HepG2 (cell line): ENCODE results near the gene HDGFL2. TPM values are rescaled to one million over a fixed set of nuclear protein-coding genes. Genes with fewer than 3 reads are reported as not detected.

Source experiments
- ATF7-NPFF ChIP-seq: sonication (generic); formaldehyde crosslinking; IDR thresholded peaks from 2 replicates; pipeline ENCODE4 v1.8.1; 2023; ENCODE audit warnings: mild to moderate bottlenecking, low read depth, missing genetic modification reagents, moderate library complexity
- BCLAF1 ChIP-seq: fragments of 450-650 bp; IDR thresholded peaks from 2 replicates; pipeline ENCODE4 v1.6.1; 2017; ENCODE audit warnings: mild to moderate bottlenecking
- BORCS8-MEF2B ChIP-seq: sonication (generic); formaldehyde crosslinking; IDR thresholded peaks from 2 replicates; pipeline ENCODE4 v1.8.0; 2022; ENCODE audit warnings: mild to moderate bottlenecking, missing genetic modification reagents
- ETV5 ChIP-seq: IDR thresholded peaks from 2 replicates; pipeline ENCODE4 v1.6.1; 2018; ENCODE audit warnings: missing biosample characterization, missing genetic modification reagents, inconsistent platforms, borderline replicate concordance
- GABPB1 ChIP-seq: IDR thresholded peaks from 2 replicates; pipeline ENCODE4 v1.6.1; 2016; ENCODE audit warnings: mild to moderate bottlenecking, missing genetic modification reagents, moderate library complexity, missing compliant biosample characterization
- HNRNPK ChIP-seq: fragments of 200-400 bp; formaldehyde crosslinking; IDR thresholded peaks from 2 replicates; pipeline ENCODE4 v1.6.1; 2018; ENCODE audit warnings: low read length, low read depth, moderate library complexity, mild to moderate bottlenecking; ENCODE audit not compliant: poor library complexity, severe bottlenecking
- HNRNPL ChIP-seq: fragments of 200-400 bp; formaldehyde crosslinking; IDR thresholded peaks from 2 replicates; pipeline ENCODE4 v1.6.1; 2017; ENCODE audit warnings: mild to moderate bottlenecking, low read depth, low read length
- JUNB ChIP-seq: sonication (generic); formaldehyde crosslinking; IDR thresholded peaks from 2 replicates; pipeline ENCODE4 v1.8.0; 2022; ENCODE audit warnings: missing genetic modification reagents, mild to moderate bottlenecking, borderline replicate concordance
- NFATC3 ChIP-seq: sonication (generic); formaldehyde crosslinking; IDR thresholded peaks from 2 replicates; pipeline ENCODE4 v1.5.1; 2020; ENCODE audit warnings: mild to moderate bottlenecking, missing genetic modification reagents
- PATZ1 ChIP-seq: sonication (generic); formaldehyde crosslinking; IDR thresholded peaks from 2 replicates; pipeline ENCODE4 v1.4.0; 2020; ENCODE audit warnings: missing genetic modification reagents
- PHF21A ChIP-seq: sonication (generic); formaldehyde crosslinking; IDR thresholded peaks from 2 replicates; pipeline ENCODE4 v1.5.0; 2020; ENCODE audit warnings: mild to moderate bottlenecking, missing genetic modification reagents
- PHF8 ChIP-seq: sonication (generic); formaldehyde crosslinking; IDR thresholded peaks from 2 replicates; pipeline ENCODE4 v1.5.0; 2020; ENCODE audit warnings: missing genetic modification reagents
- RXRB ChIP-seq: IDR thresholded peaks from 2 replicates; pipeline ENCODE4 v1.6.1; 2016; ENCODE audit warnings: borderline replicate concordance, missing genetic modification reagents, missing compliant biosample characterization
- STAG1 ChIP-seq: sonication (generic); formaldehyde crosslinking; IDR thresholded peaks from 2 replicates; pipeline ENCODE4 v1.4.0; 2020; ENCODE audit warnings: missing genetic modification reagents
- TEAD3 ChIP-seq: optimal IDR thresholded peaks from 2 replicates; pipeline ENCODE3; 2016; ENCODE audit warnings: borderline replicate concordance
- TEF ChIP-seq: sonication (generic); formaldehyde crosslinking; IDR thresholded peaks from 2 replicates; pipeline ENCODE4 v1.5.0; 2020; ENCODE audit warnings: missing genetic modification reagents
- ZFY ChIP-seq: sonication (generic); formaldehyde crosslinking; IDR thresholded peaks from 2 replicates; pipeline ENCODE4 v1.4.0; 2020; ENCODE audit warnings: missing genetic modification reagents
- ZNF687 ChIP-seq: sonication (generic); formaldehyde crosslinking; IDR thresholded peaks from 2 replicates; pipeline ENCODE4 v1.5.1; 2020; ENCODE audit warnings: mild to moderate bottlenecking, missing genetic modification reagents, moderate library complexity
- ZSCAN12 ChIP-seq: sonication (generic); formaldehyde crosslinking; IDR thresholded peaks from 2 replicates; pipeline ENCODE4 v1.9.0; 2021; ENCODE audit warnings: mild to moderate bottlenecking, missing genetic modification reagents
- polyA plus RNA-seq, 8 experiments: library from polyadenylated mRNA; depleted of rRNA in 3 of 8; stranded (reverse) in 7 of 8; unstranded in 1 of 8; fragments of >200 nt; fragmentation: Illumina TruSeq in 4 of 8; extraction: Trizol in 4 of 8; gene quantifications; 2 replicates each; pipeline versions ENCODE4 v1.2.1 to v1.2.3, GENCODE V29; 2011 to 2016; ENCODE audit warnings: low read depth in 4 of 8, missing spikeins in 1 of 8, mixed read lengths in 1 of 8; ENCODE audit not compliant: insufficient read depth in 1 of 8
- total RNA-seq, 5 experiments: library from RNA; depleted of rRNA; stranded (reverse); fragments of >200 nt; fragmentation: Illumina TruSeq; extraction: Trizol; gene quantifications; 2 replicates each; pipeline ENCODE4 v1.2.3, GENCODE V29; 2016; ENCODE audit warnings: low read depth in 1 of 5

Gene HDGFL2
- total and polyA plus RNA-seq, 2 of the 13 experiments (the other 11 are each of a cell fraction or from before 2014, with no cell fraction given), result 20.0 to 51.1 TPM

GRCh38 chr19:4523306-4524110, 51.4 kb downstream of the HDGFL2 start (continued):
- TF ChIP-seq PATZ1 (CRISPR knock-in tag), result peak; percentile 70
- TF ChIP-seq GABPB1, result peak; percentile 35; the same call in 1 of the 2 replicates
- TF ChIP-seq JUNB (CRISPR knock-in tag), result no peak
- TF ChIP-seq RXRB (CRISPR knock-in tag), result peak; percentile 89
- TF ChIP-seq BCLAF1, result no peak
- peak; percentile 68 for TF ChIP-seq STAG1 (CRISPR knock-in tag)
- TF ChIP-seq TEF, result no peak
- TF ChIP-seq ATF7-NPFF (CRISPR knock-in tag), result peak; percentile 41; the same call in 1 of the 2 replicates
- TF ChIP-seq ZSCAN12 (CRISPR knock-in tag), result no peak
- TF ChIP-seq HNRNPK, result peak; percentile 82
- peak; percentile 61 for TF ChIP-seq TEAD3 (CRISPR knock-in tag)
- TF ChIP-seq PHF8 (CRISPR knock-in tag), result peak; percentile 44; the same call in 1 of the 2 replicates
- TF ChIP-seq ZFY (CRISPR knock-in tag), result peak; percentile 29; the same call in 1 of the 2 replicates
- peak; percentile 58 for TF ChIP-seq ETV5 (CRISPR knock-in tag)
- 0 out of 2 replicates have a peak, but pooled peaks have one; percentile 17 for TF ChIP-seq PHF21A (CRISPR knock-in tag)
- TF ChIP-seq HNRNPL, result no peak; the same call in 1 of the 2 replicates
- TF ChIP-seq BORCS8-MEF2B (CRISPR knock-in tag), result 0 out of 2 replicates have a peak, but pooled peaks have one; percentile 52
- TF ChIP-seq ZNF687 (CRISPR knock-in tag), result peak; percentile 74
- no peak for TF ChIP-seq NFATC3 (CRISPR knock-in tag)
